ENCODE results near the gene ARSI. TPM values are rescaled to one million over a fixed set of nuclear protein-coding genes. Genes with fewer than 3 reads are reported as not detected.

The ARSI gene
- total and polyA plus RNA-seq, 2 donors (not counting 1 experiment from before 2014, with no cell fraction given): 5.9 to 12.5 TPM

GRCh38 chr5:150345716-150346115 is 43.0 kb upstream of the ARSI start:
- H3K36me3 ChIP-seq (ENCODE audit: control insufficient read depth, insufficient read depth, low read length): no peaks in the 10 kb centered on the region
- H3K9me3 ChIP-seq (ENCODE audit: control insufficient read depth, insufficient read depth, low read depth, low read length): no peaks in the 10 kb centered on the region
- no peaks in the 10 kb centered on the region for H3K79me2 ChIP-seq (ENCODE audit: control insufficient read depth, insufficient read depth, low read length)
- no peaks in the 10 kb centered on the region for H4K20me1 ChIP-seq (ENCODE audit: control insufficient read depth, extremely low read depth, insufficient read depth, low read length)
- no peak for DNase-seq (ENCODE audit: low read depth in 2 of 2)
- H3K4me3 ChIP-seq (replicated peaks in 1 of 4; ENCODE audit: control extremely low read depth in 1 of 4, insufficient read depth in 1 of 4, low read depth in 3 of 4, low read length in 4 of 4): no peak overlapping the region
- H3K4me2 ChIP-seq (ENCODE audit: extremely low read depth, insufficient read depth, low read length): no peak overlapping the region
- H3K9ac ChIP-seq (ENCODE audit: insufficient read depth, low read length): no peak overlapping the region
- no peaks in the 10 kb centered on the region for H3K4me1 ChIP-seq (ENCODE audit: control insufficient read depth, extremely low read depth, insufficient read depth, low read length)
- TF ChIP-seq EZH2 (IDR thresholded peaks at IDR 0.05; ENCODE audit: low read length, missing control alignments) (no peak), CTCF (conservative IDR thresholded peaks at IDR 0.05 in 1 of 2, IDR thresholded peaks at IDR 0.05 in 1 of 2; ENCODE audit: low read depth in 1 of 2, low read length in 2 of 2) (no peak)
- no peak overlapping the region for H3K27ac ChIP-seq (ENCODE audit: insufficient read depth, low read length)
- H3K27me3 ChIP-seq (ENCODE audit: control insufficient read depth, insufficient read depth, low read length): no peaks in the 10 kb centered on the region
- no peak overlapping the region for H2AFZ ChIP-seq (ENCODE audit: low read length)

GRCh38 chr5:150343994-150344631 is 41.4 kb upstream of the ARSI start:
- no peaks in the 10 kb centered on the region for H3K9me3 ChIP-seq (ENCODE audit: control insufficient read depth, insufficient read depth, low read depth, low read length)
- no peaks in the 10 kb centered on the region for H4K20me1 ChIP-seq (ENCODE audit: control insufficient read depth, extremely low read depth, insufficient read depth, low read length)
- H3K27me3 ChIP-seq (ENCODE audit: control insufficient read depth, insufficient read depth, low read length): no peaks in the 10 kb centered on the region
- no peak overlapping the region for H2AFZ ChIP-seq (ENCODE audit: low read length)
- H3K4me3 ChIP-seq (replicated peaks in 1 of 4; ENCODE audit: control extremely low read depth in 1 of 4, insufficient read depth in 1 of 4, low read depth in 3 of 4, low read length in 4 of 4): no peak overlapping the region
- no peaks in the 10 kb centered on the region for H3K36me3 ChIP-seq (ENCODE audit: control insufficient read depth, insufficient read depth, low read length)
- H3K27ac ChIP-seq (ENCODE audit: insufficient read depth, low read length): no peak overlapping the region
- no peak overlapping the region for H3K9ac ChIP-seq (ENCODE audit: insufficient read depth, low read length)
- no peaks in the 10 kb centered on the region for H3K79me2 ChIP-seq (ENCODE audit: control insufficient read depth, insufficient read depth, low read length)
- no peak for TF ChIP-seq CTCF (conservative IDR thresholded peaks at IDR 0.05 in 1 of 2, IDR thresholded peaks at IDR 0.05 in 1 of 2; ENCODE audit: low read depth in 1 of 2, low read length in 2 of 2)
- TF ChIP-seq EZH2 (IDR thresholded peaks at IDR 0.05; ENCODE audit: low read length, missing control alignments): no peak
- no peak overlapping the region for H3K4me2 ChIP-seq (ENCODE audit: extremely low read depth, insufficient read depth, low read length)
- H3K4me1 ChIP-seq (ENCODE audit: control insufficient read depth, extremely low read depth, insufficient read depth, low read length): no peaks in the 10 kb centered on the region
- no peak for DNase-seq (ENCODE audit: low read depth in 2 of 2)

GRCh38 chr5:150342583-150342982 is 39.9 kb upstream of the ARSI start:
- no peak overlapping the region for H3K27ac ChIP-seq (ENCODE audit: insufficient read depth, low read length)
- H3K9me3 ChIP-seq (ENCODE audit: control insufficient read depth, insufficient read depth, low read depth, low read length): no peaks in the 10 kb centered on the region
- H3K4me2 ChIP-seq (ENCODE audit: extremely low read depth, insufficient read depth, low read length): no peak overlapping the region
- no peaks in the 10 kb centered on the region for H3K4me1 ChIP-seq (ENCODE audit: control insufficient read depth, extremely low read depth, insufficient read depth, low read length)
- H3K9ac ChIP-seq (ENCODE audit: insufficient read depth, low read length): no peak overlapping the region
- DNase-seq (ENCODE audit: low read depth in 2 of 2): no peak
- H3K4me3 ChIP-seq (replicated peaks in 1 of 4; ENCODE audit: control extremely low read depth in 1 of 4, insufficient read depth in 1 of 4, low read depth in 3 of 4, low read length in 4 of 4): no peak overlapping the region
- H3K36me3 ChIP-seq (ENCODE audit: control insufficient read depth, insufficient read depth, low read length): no peaks in the 10 kb centered on the region
- no peaks in the 10 kb centered on the region for H4K20me1 ChIP-seq (ENCODE audit: control insufficient read depth, extremely low read depth, insufficient read depth, low read length)
- H2AFZ ChIP-seq (ENCODE audit: low read length): no peak overlapping the region
- H3K79me2 ChIP-seq (ENCODE audit: control insufficient read depth, insufficient read depth, low read length): no peaks in the 10 kb centered on the region
- no peak for TF ChIP-seq EZH2 (IDR thresholded peaks at IDR 0.05; ENCODE audit: low read length, missing control alignments)
- TF ChIP-seq CTCF (conservative IDR thresholded peaks at IDR 0.05 in 1 of 2, IDR thresholded peaks at IDR 0.05 in 1 of 2; ENCODE audit: low read depth in 1 of 2, low read length in 2 of 2): no peak
- H3K27me3 ChIP-seq (ENCODE audit: control insufficient read depth, insufficient read depth, low read length): no peaks in the 10 kb centered on the region
